C4-2B (cell line): ENCODE results near the gene ZDHHC8.

Experiments used
- ZFX ChIP-seq: fragments of 450-650 bp; IDR thresholded peaks from 2 replicates; pipeline ENCODE4 v1.6.1; 2017
- TF ChIP-seq, protein P1 (sequence below): fragments of 450-650 bp; conservative IDR thresholded peaks from 2 replicates; pipeline ENCODE4 v1.5.1; 2017; ENCODE audit warnings: mild to moderate bottlenecking

DNA sequence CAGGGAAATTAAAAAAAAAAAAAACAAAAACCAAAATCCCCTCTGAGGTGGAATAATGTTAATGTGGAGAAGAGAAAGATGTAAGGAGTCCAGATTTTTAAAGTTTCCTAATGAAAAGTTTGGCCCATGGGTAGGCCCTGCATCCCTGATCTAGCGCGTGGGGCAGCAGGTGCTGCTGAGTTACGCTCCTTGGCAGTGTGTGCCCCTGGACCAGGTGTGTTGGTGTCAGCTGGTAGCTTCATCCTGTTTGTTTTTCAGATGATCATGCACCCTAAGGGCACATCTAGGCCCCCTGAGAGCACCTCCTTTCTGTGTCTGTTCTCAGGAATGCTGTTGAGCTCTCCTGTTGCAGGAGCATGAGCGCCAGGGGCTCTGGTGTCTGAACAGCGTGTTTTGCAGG lies 44.8 kb upstream of the ZDHHC8 start:
- TF ChIP-seq, protein P1, sequence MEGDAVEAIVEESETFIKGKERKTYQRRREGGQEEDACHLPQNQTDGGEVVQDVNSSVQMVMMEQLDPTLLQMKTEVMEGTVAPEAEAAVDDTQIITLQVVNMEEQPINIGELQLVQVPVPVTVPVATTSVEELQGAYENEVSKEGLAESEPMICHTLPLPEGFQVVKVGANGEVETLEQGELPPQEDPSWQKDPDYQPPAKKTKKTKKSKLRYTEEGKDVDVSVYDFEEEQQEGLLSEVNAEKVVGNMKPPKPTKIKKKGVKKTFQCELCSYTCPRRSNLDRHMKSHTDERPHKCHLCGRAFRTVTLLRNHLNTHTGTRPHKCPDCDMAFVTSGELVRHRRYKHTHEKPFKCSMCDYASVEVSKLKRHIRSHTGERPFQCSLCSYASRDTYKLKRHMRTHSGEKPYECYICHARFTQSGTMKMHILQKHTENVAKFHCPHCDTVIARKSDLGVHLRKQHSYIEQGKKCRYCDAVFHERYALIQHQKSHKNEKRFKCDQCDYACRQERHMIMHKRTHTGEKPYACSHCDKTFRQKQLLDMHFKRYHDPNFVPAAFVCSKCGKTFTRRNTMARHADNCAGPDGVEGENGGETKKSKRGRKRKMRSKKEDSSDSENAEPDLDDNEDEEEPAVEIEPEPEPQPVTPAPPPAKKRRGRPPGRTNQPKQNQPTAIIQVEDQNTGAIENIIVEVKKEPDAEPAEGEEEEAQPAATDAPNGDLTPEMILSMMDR, result no peak
- TF ChIP-seq ZFX, result no peak
